Eye (tissue), 1 donor: ENCODE data around the gene TBC1D16.
"Not testable (repeated sequence)": the region's sequence is repeated elsewhere in the genome, so short reads cannot be mapped to it uniquely, and the experiment has no call there.

Experiments used
- DNase-seq: peaks from one replicate; pipeline ENCODE4 v3.0.0-alpha.2; 2015

Gene TBC1D16

DNA sequence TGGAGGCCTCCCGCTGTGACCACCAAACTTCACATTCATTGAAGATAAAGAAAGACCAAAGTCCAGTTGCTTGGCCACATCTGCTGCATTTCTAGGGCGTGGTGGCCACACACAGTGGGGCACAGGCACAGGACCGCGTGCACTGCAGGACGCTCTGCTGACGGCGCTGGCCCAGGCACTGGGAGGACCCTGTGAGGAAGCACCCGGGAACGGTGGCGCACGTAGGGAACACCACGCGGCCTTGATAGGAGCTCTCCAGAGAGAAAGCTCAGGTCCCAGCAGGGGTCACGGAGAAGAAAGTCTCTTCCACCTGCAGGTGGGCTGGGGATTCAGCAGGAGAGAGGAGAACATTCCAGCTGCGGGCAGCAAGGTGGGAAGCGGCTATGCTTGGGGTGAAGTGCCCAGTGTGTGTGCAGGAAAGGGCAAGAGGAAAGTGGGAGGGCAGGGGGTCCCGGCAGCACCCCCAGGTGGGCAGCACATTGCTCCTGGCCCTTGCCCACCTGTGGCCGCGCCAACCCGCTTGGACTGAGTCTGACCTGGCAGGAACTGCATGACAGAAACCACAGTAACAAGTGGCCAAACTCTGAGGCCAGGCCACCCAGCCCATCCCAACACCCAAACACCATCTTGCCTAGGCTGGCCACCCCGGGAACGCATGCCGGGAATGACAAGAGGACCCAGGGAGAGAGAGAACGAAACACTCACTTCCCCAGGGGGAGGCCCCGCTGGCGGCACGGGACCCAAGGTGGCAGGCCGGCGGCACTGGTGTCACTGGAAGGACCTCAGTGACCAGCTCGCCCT is 32.8 kb downstream of the TBC1D16 start:
- no peak for DNase-seq

DNA sequence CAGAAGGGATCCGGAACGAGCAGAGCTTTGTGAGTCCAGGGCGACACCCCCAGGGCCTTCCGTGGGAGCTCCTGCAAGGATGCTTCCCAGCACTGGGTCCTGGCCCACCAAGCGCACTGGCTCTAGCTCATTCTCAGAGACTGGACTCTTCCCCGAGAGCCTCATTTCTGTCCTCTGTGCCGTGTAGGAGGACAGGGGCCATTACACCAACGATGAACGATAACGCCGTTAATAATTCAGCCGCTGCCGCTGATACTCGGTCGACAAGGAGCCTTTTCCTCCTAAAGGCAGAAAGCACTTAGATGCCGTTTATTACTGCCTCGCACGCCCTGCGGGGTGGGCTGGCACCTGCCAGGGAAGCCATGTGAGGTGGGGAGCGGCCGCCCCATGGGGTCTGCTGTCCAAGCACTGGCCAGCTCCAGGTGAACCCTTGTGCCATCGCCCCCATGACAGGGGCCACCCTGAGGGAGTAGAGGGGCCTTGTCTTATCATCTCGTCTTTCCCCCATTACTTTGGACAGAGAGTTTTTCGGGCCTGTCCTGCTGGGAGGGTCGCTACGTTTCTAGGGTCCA is 33.5 kb downstream of the TBC1D16 start:
- peak; percentile 72 for DNase-seq

DNA sequence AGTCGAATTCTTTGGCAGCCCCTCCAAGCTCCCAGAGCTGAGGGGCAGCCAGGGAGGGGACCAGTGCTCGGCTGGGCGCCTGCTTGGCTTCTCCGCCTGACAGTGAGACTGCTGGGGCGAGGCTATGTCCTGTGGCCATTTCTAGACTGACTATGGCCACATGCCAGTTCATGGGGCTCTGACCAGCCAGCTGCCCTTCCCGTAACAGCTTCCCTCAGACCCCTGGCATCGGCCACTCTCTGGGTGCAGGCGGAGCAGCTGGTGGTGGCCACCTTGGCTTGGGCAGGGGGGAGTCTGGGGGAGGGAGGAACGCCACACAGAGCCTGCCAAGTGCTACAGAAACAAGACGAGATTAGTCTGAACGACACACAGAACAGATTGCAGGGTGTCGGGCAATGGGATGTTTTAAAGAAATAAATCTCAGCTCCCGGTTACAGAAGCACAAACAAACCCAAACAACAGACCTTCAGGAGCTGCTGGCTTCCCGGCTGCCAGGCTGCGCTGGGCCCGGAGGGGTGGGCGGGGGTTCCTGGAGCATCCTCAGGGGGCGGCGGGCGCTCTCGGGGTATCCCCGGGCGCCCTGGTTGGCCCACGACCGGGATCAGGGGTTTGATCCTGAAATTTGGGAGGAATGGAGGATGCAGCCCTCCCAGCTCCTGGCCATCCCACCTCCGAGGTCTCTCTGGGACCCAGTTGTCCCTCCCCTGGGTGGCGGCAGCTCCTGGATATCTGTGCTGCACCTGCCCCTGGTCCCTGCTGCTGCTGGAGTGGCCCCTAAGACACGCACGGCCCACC is 34.5 kb downstream of the TBC1D16 start:
- no peak for DNase-seq

DNA sequence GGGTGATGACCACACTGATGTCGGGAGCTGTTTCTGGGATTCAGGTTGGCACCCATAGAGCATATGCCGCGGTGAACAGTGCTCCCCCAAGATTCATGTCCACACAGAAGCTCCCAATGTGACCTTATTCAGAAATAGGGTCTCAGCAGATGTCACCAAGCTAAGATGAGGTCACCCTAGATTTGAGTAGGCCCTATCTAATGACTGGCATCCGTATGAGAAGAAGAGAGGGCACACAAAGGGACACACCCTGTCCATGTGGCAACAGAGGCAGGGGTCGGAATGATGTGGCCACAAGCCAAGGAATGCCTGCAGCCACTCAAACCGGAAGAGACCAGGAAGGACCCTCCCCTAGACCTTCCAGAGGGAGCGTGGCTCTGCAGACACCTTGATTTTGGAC is 35.5 kb downstream of the TBC1D16 start:
- no peak for DNase-seq

DNA sequence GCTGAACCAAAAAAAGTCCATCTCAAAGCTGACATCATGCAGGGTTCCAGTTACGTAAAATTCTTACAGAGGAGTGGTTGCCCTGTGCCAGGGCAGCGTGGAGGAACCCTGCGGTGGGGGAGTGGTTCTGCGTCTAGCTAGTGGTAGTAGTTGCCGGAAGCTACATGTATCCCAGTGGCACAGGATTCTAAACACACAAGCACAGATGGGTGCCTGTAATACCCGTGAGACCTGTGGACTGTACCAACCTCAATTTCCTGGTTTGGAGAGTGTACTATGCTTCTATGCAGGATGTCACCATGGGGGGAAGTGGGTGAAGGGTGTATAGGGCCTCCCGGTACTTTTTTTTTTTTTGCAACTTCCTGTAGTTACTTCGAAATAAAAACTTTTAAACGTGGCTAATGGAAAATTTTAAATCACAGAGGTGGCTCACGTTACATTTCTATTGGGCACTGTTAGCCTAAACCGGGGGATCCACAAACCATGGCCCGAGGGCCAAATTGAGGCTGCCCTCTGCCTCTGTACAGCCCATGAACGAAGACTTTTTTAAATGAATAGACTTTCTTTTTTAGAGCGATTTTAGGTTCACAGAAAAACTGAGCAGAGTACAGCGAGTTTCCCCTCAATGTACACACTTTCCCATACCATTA is 38.5 kb downstream of the TBC1D16 start:
- no peak for DNase-seq

DNA sequence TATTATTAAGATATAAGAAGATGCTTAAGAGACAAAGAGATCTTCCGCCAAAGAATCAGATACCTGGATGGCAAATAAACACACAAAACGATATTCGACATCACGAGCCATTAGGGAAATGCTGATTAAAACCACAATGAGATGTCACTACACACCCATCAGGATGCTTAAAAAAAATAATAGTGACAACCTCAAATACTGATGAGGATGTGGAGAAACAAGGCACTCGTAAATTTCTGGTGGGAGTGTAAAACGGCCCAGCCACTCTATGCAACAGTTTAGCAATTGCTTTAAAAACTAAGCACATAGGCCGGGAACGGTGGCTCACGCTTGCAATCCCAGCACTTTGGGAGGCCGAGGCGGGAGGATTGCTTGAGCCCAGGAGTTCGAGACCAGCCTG is 39.4 kb downstream of the TBC1D16 start:
- no peak for DNase-seq

DNA sequence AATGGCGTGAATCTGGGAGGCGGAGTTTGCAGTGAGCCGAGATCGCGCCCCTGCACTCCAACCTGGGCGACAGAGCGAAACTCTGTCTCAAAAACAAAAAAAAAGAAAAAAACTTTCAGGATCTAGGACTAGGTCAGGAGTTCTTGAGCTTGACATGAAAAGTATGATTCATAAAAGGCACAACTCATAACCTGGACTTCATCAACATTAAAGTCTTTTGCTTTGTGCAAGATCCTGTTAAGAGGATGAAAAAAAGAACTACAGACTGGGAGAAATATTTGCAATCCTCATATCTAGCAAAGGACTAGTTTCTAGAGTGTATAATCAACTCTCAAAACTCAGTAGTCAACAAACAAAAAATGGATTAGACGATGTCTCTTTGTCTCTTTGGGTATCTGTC is 40.0 kb downstream of the TBC1D16 start:
- DNase-seq = no peak

DNA sequence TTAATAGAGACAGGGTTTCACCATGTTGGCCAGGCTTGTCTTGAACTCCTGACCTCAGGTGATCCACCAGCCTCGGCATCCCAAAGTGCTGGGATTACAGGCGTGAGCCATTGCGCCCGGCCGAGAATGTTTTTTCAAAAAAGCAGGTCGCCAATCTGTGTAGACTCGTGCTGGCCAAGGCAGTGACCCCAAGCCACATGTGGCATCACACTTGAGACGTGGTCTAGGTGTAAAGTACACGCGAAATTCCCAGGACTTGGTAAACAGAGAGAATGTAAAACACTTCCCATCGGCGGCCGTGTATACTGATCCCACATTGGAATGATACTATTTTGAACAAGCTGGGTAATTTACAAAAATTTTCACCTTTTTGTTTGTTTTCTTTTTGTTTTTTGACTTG is 41.1 kb downstream of the TBC1D16 start:
- no peak for DNase-seq

DNA sequence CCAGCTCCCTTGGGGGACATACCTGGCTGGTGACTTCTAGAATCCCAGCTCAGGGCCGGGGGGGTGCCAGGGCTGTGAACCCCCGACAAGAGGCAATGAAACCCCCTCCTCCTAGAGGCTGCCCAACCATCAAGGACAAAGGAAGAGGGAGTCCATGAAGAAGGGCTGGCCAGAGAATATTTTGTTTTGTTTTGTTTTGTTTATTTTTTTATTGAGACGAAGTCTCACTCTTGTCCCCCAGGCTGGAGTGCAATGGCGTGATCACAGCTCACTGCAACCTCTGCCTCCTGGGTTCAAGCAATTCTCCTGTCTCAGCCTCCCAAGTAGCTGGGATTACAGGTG is 41.5 kb downstream of the TBC1D16 start:
- DNase-seq = not testable (repeated sequence)

DNA sequence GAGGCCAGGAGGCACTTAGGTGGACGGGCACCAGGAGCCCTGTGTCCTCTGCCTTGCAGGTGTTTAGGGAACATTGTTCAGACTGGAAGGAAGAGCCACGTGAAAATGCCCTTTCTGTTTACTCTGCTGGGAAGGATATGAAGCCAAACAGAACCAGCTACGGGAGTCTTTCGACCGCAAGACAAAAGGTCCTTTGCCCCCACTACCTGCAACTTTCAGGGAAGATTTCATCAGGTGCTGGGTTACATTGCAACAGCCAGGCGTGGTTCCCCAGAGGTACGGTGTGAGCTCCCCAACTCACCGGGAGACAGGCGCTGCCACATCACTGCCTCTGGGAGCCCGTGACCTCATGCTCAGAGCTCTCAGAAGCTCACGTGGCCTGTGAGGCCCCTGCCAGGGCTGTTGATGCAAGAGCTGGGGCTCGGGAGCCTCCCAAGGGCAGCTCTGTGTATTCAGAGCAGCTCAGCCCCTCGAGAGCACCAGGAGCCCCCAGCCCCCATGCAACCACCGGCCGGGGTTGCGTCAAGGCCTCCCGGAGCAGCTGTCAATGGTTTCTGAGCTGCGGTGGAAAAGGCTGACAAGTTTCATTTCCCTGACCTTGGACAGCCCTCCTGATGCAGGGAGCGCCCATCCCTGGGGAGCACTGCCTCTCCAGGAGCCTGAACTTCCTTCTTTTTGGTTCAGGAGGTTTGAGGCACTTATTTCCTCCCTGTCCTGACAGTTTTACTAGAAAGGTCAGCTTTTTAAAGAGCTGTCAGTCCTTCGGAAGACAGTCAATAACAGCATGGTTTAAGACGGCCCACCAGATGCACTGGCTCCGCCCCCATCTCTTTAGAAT is 42.1 kb downstream of the TBC1D16 start:
- peak; percentile 89 for DNase-seq

DNA sequence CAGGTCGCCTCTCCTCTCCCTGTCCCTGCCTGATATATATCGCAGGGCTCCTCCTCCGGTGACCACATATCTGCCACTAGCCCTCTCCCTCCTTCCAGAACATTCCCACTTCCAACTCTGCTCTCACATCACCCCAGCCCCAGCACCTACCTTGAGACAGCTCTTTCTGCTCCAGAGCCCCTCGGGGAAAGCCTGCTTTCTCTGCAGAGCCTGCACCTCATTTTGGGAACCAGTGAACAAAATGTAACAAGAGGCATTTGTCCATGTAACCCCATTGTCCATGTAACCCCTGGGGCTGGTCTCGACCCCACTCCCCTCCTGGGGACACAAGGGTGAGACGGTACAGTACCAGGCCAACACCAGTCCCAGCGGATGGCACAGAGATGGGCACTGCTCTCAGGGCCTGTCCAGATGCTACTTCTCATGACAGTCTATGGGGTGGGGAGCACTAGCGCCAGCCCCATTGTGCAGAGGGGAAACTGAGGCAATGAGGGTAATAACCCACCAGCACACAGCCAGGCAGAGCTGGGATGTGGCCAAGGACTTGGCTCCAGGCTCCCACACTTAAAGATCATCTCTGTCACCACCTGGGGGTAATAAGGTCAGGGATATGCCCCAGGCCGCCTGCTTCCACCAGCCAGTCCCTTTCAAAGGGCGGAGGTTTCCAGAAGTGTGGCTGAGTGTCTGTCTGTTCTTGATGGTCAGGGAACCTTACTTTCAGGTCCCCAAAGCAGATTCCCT is 42.9 kb downstream of the TBC1D16 start:
- peak; percentile 45 for DNase-seq

DNA sequence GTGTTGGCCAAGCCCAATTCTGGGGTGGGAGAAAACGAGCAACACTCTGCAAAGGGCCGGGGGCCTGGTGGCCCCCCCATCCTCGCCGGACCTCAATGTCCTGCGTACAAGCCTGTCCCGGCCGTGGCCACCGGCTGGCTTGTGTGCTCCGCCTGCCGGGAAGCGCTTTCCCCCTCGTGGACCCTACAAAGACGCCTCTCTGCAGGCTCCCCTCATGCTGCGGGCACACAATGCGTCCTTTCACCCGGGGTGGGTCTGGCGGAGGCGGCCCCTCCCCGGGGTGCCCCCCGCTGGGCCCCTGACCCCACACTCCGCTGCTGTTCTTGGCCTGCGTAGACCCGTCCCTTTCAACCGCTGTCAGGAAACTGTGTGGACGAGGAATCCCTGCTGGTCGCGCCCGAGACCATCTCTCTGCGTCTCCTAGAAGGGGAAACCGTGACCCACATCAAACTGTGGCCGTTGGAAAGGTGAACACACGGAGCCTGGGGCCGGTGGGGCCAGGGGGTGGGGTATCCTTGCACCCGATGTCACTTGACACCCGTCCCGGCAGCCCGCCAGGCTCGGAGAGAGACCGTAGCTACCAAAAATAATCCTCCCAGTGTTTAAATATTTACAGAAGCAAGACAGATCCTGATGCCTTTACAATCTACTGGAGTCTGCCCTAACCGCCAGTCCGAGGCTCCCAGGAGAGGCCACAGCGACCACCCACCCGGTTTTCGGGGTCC is 43.6 kb downstream of the TBC1D16 start:
- DNase-seq = peak; percentile 82

DNA sequence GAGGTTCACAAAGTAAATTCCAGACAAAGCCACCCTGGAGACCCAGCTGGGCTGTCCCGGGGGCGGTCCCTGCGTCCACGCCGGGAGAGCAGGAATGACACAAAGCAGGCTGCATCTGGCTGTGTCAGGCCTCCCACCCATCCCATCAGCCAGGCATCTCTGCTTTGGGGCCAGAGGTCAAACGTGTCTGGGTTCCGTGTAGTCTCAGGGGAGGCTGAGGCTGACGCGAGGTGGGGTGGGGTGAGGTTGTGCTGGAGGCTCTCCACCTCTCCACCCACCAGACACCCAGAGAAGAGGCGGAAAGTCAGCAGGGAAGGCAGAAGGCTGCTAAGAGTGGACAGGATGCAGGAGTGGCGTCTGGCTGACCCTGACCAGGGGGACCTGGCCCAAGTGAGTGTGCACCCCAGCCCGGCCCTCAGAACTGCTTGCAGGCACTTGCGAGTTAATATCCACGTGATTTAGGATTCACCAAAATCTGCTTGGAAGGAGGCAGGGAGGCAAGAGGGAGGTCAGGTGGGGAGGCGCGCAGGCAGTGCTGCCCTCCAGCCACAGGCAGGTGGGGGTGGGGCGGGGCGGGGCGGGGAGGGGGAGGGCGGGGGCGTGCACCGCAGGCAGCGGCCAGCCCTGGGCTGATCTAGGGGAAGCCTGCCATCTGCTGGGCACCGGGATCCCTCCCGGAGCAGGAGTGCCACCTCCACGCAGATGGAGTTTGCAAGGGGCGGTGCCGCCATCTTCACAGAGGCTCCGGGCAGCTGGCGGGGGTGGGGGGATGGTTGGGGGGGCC is 44.3 kb downstream of the TBC1D16 start:
- DNase-seq = peak; percentile 91

DNA sequence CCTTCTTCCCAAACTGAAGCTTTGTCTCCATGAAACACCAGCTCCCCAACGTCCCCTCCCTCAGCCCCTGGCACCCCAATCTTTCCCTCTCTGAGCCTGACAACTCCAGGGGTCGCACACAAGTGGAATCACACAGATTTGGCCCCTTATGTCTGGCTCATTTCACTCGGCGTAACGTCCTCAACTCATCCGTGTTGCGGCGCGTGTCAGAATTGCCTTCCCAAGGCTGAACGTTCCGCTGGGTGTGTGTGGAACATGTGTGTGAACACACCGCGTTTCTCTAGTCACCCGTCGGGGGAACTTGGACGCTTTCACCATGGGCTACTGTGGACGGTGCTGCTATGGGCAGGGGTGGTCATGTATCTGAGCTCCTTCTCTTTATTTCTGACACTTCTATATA is 45.0 kb downstream of the TBC1D16 start:
- no peak for DNase-seq

DNA sequence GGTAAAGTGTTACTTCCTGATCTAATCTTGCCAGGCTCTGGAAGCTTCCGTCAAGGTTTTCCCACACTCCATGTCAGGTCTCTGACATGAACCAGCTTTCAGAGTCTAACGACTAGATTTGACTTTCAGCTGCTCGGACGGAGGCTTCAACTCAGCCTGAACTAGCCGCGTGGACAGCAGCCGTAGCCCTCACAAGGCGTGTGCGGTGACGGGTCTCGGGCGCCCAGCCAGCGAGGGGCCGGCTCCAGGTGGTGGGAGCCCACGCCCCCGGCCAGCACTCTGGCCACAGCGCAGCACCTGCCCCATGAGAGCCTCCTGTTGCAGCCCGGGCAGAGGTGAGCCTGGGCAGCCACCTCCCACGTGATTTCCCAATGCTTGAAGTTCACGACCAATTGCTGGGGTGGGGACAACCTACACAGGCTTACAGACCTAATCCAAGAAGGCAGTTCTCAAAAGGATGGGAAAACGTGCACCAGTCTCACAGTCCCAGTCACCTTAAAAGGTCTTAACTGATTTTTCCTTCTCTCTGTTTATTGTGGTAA is 45.5 kb downstream of the TBC1D16 start:
- no peak for DNase-seq

DNA sequence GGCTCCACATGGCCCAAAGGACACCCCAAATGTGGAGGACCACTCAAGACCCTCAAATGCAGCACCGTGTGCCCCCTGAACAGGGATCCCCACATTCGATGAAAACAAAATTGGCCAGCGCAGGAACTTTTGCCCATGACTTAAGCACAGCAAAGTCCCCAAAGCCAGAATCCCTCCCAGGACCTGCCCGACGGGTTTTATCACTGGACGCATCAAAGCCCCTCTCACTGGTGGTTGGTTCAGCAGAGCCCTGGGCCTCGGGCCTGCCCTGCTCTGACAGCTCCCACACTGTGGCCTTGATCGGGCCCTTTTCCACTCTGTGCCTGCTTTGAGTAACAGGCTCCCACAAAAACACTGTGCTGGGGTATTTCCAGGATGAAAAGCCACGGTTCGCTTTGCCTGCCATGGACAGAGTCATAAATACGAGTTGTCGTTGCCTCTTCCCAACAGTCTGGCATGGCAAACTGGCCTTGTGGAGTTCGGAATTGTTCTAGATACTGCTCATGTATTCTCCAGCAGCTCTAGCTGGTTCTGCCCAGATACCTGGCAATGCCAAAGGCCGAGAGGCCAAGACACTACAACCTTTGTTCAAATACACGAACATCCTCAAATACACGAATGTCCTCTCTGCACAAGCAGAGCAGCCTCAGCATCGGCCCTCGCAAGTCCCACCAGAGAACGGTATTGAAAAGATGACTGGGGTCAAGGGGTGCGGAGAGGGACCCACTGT is 46.4 kb downstream of the TBC1D16 start:
- DNase-seq = no peak

DNA sequence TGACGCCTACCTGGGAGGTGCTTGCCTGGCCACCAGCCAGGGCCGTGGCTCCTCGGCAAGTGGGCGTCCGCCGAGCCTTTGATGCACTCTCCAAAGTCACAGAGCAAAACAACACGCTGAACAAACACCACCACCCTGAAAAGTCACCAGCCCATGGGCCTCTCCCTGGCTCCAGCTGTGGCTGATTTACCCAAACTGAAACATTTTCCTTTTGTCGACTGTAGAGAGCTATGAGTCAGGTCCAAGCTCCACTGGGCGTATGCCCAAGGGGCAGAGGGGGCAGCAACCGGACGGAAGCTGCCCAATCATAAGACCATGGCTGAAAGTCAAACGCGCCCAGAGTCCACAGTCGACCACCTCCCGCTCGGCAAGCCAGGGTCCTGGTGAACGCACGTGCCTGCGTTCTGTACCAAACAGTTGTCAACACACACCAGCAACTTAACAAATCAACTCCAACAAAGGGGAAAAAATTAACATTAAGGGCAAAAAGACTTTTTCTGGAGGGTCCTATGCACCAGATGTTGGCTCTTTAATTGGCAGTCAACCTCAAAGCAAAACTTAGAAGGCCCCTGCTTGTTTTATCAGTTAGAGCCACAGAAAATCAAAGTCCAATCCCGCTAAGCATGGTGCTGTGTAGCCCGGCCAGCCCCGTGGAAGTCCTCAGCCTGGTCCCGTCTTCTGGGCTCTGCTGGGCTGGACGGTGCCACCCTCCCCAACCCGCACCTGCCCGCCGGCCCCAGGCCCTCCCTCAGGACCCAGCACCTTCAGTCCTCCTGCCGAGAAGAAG is 47.3 kb downstream of the TBC1D16 start:
- DNase-seq = no peak

DNA sequence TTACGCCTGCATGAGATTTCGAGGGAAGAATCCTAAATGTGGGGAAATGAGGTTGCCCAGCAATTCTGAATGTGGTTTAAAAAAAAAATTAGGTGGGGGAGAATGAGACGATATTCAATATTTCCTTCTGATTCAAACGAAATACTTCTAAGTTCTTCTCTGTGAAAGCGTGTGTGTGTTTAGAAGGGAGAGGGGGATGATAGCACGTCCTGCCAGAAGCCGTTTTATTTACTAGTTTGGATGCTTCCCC is 47.8 kb downstream of the TBC1D16 start:
- no peak for DNase-seq
